Measurements from ENCODE around the gene ARHGAP26.

The ARHGAP26 gene

GRCh38 chr5:142838845-142839244, 68.7 kb downstream of the ARHGAP26 start:
- no peak overlapping the region for H3K4me2 ChIP-seq
- no peaks in the 10 kb centered on the region for H3K27me3 ChIP-seq (ENCODE audit: insufficient read depth, low read depth)
- H3K4me1 ChIP-seq (ENCODE audit: low read depth, poor library complexity, severe bottlenecking) = no peaks in the 10 kb centered on the region
- no peaks in the 10 kb centered on the region for H3K79me2 ChIP-seq (ENCODE audit: insufficient read depth, low read depth)
- no peaks in the 10 kb centered on the region for H3K36me3 ChIP-seq (ENCODE audit: insufficient read depth)
- no peak overlapping the region for H3K9ac ChIP-seq
- no peak overlapping the region for H3K27ac ChIP-seq
- no peak overlapping the region for H2AFZ ChIP-seq (ENCODE audit: low read depth)
- H4K20me1 ChIP-seq (ENCODE audit: insufficient read depth) = no peaks in the 10 kb centered on the region
- H3K4me3 ChIP-seq (IDR thresholded peaks at IDR 0.05; ENCODE audit: insufficient read depth, low read depth, low read length) = no peak overlapping the region
- TF ChIP-seq CTCF (conservative IDR thresholded peaks at IDR 0.05; ENCODE audit: low read depth, low read length) = no peak

DNA sequence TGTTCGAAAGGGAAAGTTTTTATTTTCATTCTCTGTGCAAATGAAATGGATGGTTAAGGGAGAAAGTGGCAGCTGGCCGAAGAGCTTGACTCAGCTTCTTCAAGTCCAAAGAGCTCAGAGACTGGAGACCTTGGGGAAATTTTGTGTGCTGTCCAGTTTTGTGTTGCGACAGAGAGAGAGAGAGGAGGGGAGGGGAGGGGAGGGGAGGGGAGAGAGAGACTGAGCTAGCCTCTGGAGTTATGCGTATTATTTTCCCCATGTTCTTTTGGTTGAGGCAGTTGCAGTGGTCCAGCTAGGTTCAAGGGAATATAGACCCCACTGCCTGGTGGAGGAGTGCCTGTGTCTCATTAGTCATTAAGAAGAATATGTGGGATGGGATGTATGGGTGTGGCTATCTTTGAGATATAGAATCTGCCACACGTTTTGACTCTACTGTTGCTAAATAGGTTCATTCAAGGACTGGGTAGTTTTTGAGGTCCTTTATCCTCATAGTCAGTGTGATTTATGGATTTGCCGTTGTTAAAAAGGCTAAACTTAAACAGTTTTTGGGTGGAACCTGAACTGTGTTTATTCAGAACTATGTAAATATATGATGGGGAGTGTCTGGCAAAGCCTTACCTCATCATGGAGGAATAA, 69.7 kb downstream of the ARHGAP26 start:
- no peak overlapping the region for H3K4me3 ChIP-seq (IDR thresholded peaks at IDR 0.05; ENCODE audit: insufficient read depth, low read depth, low read length)
- H3K36me3 ChIP-seq (ENCODE audit: insufficient read depth) = no peaks in the 10 kb centered on the region
- H3K79me2 ChIP-seq (ENCODE audit: insufficient read depth, low read depth) = no peaks in the 10 kb centered on the region
- no peak overlapping the region for H3K27ac ChIP-seq
- H2AFZ ChIP-seq (ENCODE audit: low read depth) = no peak overlapping the region
- H3K4me2 ChIP-seq = no peak overlapping the region
- no peak for TF ChIP-seq CTCF (conservative IDR thresholded peaks at IDR 0.05; ENCODE audit: low read depth, low read length)
- H3K9ac ChIP-seq = no peak overlapping the region
- no peaks in the 10 kb centered on the region for H4K20me1 ChIP-seq (ENCODE audit: insufficient read depth)
- H3K27me3 ChIP-seq (ENCODE audit: insufficient read depth, low read depth) = no peaks in the 10 kb centered on the region
- H3K4me1 ChIP-seq (ENCODE audit: low read depth, poor library complexity, severe bottlenecking) = no peaks in the 10 kb centered on the region

- Histone ChIP-seq H3K27me3 (ENCODE audit: insufficient read depth, low read depth) (no peaks in the 10 kb centered on the region), H3K4me3 (IDR thresholded peaks at IDR 0.05; ENCODE audit: insufficient read depth, low read depth, low read length) (no peak overlapping the region), H3K27ac (no peak overlapping the region), H3K4me2 (no peak overlapping the region), H2AFZ (ENCODE audit: low read depth) (no peak overlapping the region), H3K9ac (no peak overlapping the region), H4K20me1 (ENCODE audit: insufficient read depth) (no peaks in the 10 kb centered on the region), H3K79me2 (ENCODE audit: insufficient read depth, low read depth) (no peaks in the 10 kb centered on the region), H3K4me1 (ENCODE audit: low read depth, poor library complexity, severe bottlenecking) (no peaks in the 10 kb centered on the region), H3K36me3 (ENCODE audit: insufficient read depth) (no peaks in the 10 kb centered on the region)
- no peak for TF ChIP-seq CTCF (conservative IDR thresholded peaks at IDR 0.05; ENCODE audit: low read depth, low read length)
These were observed 70.4 kb downstream of the ARHGAP26 start for GRCh38 chr5:142840575-142840974.

DNA sequence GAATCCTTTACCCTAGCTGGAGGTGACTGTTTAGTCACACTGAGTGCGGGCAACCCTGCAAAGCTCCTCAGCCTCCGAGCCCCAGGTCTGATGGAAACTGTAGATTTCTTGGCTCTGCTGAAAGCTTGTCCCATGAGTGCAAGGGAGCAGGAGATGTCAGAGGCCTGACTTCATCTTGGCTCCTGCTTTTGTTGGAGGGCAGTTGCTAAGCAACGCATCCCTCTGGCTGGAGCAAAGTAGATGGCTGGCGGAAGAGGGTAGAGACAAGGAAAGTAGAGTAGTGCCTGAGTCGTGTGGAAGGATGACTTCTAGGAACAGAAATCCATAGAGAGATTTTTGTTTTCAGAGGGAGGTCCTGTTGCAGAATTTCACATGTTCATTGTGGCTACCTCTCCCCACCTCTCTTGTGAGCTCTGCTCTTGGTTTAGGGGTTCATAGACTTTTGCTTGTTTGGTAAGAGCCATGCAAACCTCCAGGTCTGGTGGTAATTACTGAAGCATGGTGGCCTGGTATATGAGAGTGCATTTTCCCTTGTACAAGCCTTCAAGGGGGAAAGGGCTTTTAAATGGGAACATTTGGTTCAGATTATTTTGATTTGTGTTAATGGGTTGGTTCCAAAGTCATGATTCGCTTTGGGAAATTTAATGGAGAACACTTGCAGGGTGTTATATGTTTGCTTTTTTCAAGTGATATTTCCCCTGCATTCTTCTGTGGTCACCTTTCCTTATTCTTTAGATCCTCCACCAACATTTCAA, 71.5 kb downstream of the ARHGAP26 start:
- Histone ChIP-seq H3K36me3 (ENCODE audit: insufficient read depth) (no peaks in the 10 kb centered on the region), H3K27ac (no peak overlapping the region), H4K20me1 (ENCODE audit: insufficient read depth) (no peaks in the 10 kb centered on the region), H3K4me1 (ENCODE audit: low read depth, poor library complexity, severe bottlenecking) (no peaks in the 10 kb centered on the region), H3K9ac (no peak overlapping the region), H2AFZ (ENCODE audit: low read depth) (no peak overlapping the region), H3K27me3 (ENCODE audit: insufficient read depth, low read depth) (no peaks in the 10 kb centered on the region), H3K79me2 (ENCODE audit: insufficient read depth, low read depth) (no peaks in the 10 kb centered on the region), H3K4me2 (no peak overlapping the region), H3K4me3 (IDR thresholded peaks at IDR 0.05; ENCODE audit: insufficient read depth, low read depth, low read length) (no peak overlapping the region)
- no peak for TF ChIP-seq CTCF (conservative IDR thresholded peaks at IDR 0.05; ENCODE audit: low read depth, low read length)
